Measurements from ENCODE around the gene SND1.

Gene SND1

GRCh38 chr7:127754457-127754856 is 102.5 kb downstream of the SND1 start:
- DNase-seq (ENCODE audit: low spot score in 2 of 2) (no peak), ATAC-seq (no peak)
- Mint-ChIP-seq H3K9me3 (no peaks in the 10 kb centered on the region), H3K4me3 (no peak overlapping the region), H3K27ac (no peak overlapping the region), H3K36me3 (peaks cover 6% of the 10 kb centered on the region), H3K4me1 (peaks cover 72% of the 10 kb centered on the region)

- DNase-seq (ENCODE audit: low spot score in 2 of 2), result no peak
- H3K27ac Mint-ChIP-seq, result no peak overlapping the region
- H3K9me3 Mint-ChIP-seq, result no peaks in the 10 kb centered on the region
- peaks cover 6% of the 10 kb centered on the region for H3K36me3 Mint-ChIP-seq
- peaks cover 81% of the 10 kb centered on the region for H3K4me1 Mint-ChIP-seq
- ATAC-seq, result no peak
- no peak overlapping the region for H3K4me3 Mint-ChIP-seq
Measured at GRCh38 chr7:127755521-127755920, 103.5 kb downstream of the SND1 start.

- Mint-ChIP-seq H3K4me3 (no peak overlapping the region), H3K27ac (no peak overlapping the region), H3K9me3 (no peaks in the 10 kb centered on the region), H3K36me3 (peaks cover 6% of the 10 kb centered on the region), H3K4me1 (peaks cover 81% of the 10 kb centered on the region)
- DNase-seq (ENCODE audit: low spot score in 2 of 2) (no peak), ATAC-seq (no peak)
Measured at GRCh38 chr7:127755965-127756364, 104.0 kb downstream of the SND1 start.

DNA sequence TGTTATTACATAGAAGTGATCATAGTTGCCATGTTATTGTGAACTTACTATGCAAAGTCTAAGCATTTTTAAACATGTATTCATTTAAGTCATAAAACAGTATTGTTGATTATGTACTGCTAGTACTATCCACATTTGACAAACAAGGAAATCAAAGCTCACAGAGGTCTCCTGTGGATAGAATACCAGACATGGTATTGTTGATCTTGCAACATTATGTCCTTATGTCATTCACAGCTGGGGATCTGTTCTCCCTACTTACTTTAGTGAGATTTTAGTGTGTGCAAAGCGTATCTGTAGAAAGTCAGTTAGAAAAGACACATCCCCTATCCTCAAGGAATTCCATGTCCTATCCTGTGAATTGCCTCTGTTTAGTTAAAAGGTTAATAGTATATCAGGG is 106.1 kb downstream of the SND1 start:
- Mint-ChIP-seq H3K9me3 (no peaks in the 10 kb centered on the region), H3K4me1 (peaks cover 81% of the 10 kb centered on the region), H3K27ac (no peak overlapping the region), H3K36me3 (no peaks in the 10 kb centered on the region), H3K4me3 (no peak overlapping the region)
- no peak for DNase-seq (ENCODE audit: low spot score in 2 of 2)
- ATAC-seq, result no peak

DNA sequence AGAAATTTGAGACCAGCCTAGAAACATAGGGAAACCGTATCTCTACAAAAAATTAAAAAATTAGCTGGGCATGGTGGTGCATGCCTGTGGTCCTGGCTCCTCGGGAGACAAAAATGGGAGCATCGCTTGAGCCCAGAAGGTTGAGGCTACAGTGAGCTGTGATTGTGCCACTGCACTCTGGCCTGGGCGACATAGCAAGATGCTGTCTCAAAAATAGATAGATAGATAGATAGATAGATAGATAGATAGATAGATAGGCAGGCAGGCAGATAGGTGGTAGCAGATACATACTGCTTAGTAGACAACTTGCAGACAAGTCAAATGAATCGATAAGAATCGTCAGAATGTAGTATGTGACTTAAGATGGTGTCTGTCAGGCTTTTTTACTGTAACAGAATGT is 106.9 kb downstream of the SND1 start:
- no peaks in the 10 kb centered on the region for H3K9me3 Mint-ChIP-seq
- H3K4me3 Mint-ChIP-seq, result no peak overlapping the region
- peaks cover 73% of the 10 kb centered on the region for H3K4me1 Mint-ChIP-seq
- DNase-seq (ENCODE audit: low spot score in 2 of 2) (no peak), ATAC-seq (no peak)
- H3K36me3 Mint-ChIP-seq, result no peaks in the 10 kb centered on the region
- peak overlapping the region; percentile 18 for H3K27ac Mint-ChIP-seq

GRCh38 chr7:127759945-127760421 is 108.0 kb downstream of the SND1 start:
- Mint-ChIP-seq H3K36me3 (no peaks in the 10 kb centered on the region), H3K4me1 (peaks cover 73% of the 10 kb centered on the region), H3K9me3 (no peaks in the 10 kb centered on the region), H3K4me3 (no peak overlapping the region), H3K27ac (no peak overlapping the region)
- DNase-seq (ENCODE audit: low spot score in 2 of 2), result no peak
- ATAC-seq, result no peak

DNA sequence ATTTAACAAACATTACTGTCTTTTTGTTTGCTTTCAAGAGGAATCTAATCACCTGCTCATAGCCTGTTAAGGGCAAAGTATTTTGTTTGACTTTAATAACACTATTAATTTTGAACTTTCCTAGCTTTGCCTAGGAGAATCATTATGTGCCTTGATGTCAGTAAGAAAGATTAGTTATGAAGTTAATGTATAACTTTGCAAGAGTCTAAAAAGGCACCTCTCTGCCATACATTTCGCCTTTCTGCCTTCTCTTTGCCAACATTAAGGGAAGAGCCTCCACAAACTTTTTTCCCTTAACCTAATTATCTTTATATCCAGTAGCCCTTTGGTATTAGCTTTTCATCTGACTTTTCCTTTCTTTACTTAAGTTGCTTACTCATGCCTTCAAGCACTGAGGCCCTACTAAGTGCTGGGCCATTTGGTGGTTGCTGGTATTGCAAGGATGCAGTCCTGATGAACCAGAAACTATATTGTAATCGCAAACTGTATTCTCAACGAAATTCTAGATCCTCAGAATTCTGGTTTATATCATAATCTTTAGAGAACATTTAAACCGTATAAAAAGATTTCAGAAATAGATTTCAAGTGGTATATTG is 108.5 kb downstream of the SND1 start:
- Mint-ChIP-seq H3K36me3 (no peaks in the 10 kb centered on the region), H3K4me3 (no peak overlapping the region), H3K9me3 (no peaks in the 10 kb centered on the region), H3K27ac (no peak overlapping the region), H3K4me1 (peaks cover 73% of the 10 kb centered on the region)
- DNase-seq (ENCODE audit: low spot score in 2 of 2) (no peak), ATAC-seq (no peak)

DNA sequence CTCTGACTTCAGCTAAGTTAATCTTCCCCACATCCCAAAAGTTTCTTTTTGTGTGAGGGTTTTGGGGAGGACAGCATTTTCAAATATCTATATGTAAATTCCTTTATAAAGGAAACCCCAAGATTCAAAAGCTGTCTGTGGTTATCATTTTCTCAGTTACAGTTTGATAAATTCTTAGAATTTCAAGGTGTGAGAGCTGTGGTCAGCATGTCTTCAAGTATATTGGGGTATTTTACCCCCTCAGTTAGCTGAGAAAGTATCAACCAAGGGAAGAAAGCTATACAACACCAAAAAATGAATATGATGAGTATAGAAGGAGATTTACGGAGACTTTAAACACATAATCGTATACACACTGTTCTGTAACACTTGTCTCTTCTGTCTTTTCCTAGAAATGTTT is 109.2 kb downstream of the SND1 start:
- H3K36me3 Mint-ChIP-seq, result no peaks in the 10 kb centered on the region
- H3K27ac Mint-ChIP-seq, result no peak overlapping the region
- no peak for ATAC-seq
- H3K9me3 Mint-ChIP-seq, result no peaks in the 10 kb centered on the region
- DNase-seq (ENCODE audit: low spot score in 2 of 2), result no peak
- H3K4me3 Mint-ChIP-seq, result no peak overlapping the region
- peaks cover 72% of the 10 kb centered on the region for H3K4me1 Mint-ChIP-seq

DNA sequence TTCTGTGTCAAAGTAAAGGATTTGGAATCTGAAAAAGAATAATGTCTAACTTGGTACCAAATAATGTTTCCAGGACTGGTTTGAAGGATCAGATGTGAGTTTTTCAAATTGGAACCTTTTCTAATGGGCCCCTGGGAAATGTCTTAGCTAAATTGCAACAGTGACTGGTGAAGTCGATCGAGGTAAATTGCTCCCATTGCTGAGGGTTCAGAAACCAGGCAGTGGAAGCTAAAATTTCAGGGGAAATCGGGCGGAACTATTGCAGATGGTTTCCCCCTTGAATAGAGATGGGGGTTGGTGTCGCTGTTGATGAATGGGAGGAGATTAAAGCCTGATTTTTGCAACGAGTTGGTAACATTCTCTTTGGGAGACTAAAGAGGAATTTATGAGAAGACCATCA is 112.7 kb downstream of the SND1 start:
- peaks cover 2% of the 10 kb centered on the region for H3K9me3 Mint-ChIP-seq
- H3K4me1 Mint-ChIP-seq, result peaks cover 80% of the 10 kb centered on the region
- peaks cover 9% of the 10 kb centered on the region for H3K36me3 Mint-ChIP-seq
- no peak overlapping the region for H3K4me3 Mint-ChIP-seq
- DNase-seq (ENCODE audit: low spot score in 2 of 2) (no peak), ATAC-seq (no peak)
- H3K27ac Mint-ChIP-seq, result no peak overlapping the region

- no peak for ATAC-seq
- Mint-ChIP-seq H3K4me3 (no peak overlapping the region), H3K36me3 (peaks cover 9% of the 10 kb centered on the region), H3K4me1 (peaks cover 80% of the 10 kb centered on the region), H3K9me3 (peaks cover 2% of the 10 kb centered on the region), H3K27ac (no peak overlapping the region)
- no peak for DNase-seq (ENCODE audit: low spot score in 2 of 2)
Measured at GRCh38 chr7:127765150-127765549, 113.2 kb downstream of the SND1 start.

DNA sequence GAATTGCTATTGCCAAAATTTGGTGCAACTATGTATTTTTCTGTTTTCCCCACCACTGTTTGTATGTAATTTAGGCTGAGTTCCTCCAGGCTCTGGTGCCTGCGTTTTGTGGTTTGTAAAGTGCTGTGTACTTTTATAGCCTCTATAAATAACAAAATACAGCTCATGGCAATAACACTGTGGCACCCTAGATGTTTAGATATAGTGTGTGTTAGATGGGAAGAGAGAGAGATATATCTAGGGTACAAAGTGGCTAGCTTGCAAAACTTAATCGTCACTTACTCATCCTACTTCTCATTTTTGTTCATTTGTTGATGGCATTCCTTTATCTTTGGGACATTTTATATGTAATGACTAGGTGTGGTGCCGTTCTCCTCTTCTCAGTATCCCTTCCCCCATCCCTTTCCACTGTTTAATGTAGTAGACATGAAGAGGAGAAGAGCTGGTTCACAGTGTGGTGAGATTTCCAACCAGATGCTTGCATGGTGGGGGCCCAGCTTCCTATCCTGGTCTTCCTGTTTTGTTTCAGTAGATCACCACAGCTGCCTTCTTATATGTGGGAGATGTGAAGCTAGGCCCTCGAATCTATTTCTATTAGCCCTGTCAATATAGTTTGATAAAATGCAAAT is 115.0 kb downstream of the SND1 start:
- Mint-ChIP-seq H3K4me3 (no peak overlapping the region), H3K36me3 (peaks cover 9% of the 10 kb centered on the region), H3K9me3 (peaks cover 2% of the 10 kb centered on the region), H3K27ac (peak overlapping the region; percentile 63), H3K4me1 (peaks cover 71% of the 10 kb centered on the region)
- DNase-seq (ENCODE audit: low spot score in 2 of 2) (no peak), ATAC-seq (no peak)

DNA sequence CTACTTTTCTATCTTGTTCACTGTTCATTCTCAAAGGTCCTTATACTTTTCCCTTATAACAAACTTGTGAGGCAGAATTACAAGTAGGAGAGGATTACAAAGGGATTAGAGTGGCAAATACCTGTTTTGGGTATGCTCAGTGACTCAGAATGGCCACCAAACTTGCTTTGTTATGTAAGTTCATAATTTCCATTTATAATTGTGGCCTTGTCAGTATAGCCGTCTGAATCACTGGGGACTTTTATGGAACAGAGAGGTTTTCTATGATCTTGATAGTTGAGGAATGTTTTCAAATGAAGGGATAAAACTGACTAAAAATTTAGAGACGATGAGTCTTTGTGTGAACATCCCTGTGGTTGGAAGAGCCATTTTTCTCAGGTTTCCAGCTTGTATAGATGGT is 116.2 kb downstream of the SND1 start:
- peak overlapping the region; percentile 54 for H3K27ac Mint-ChIP-seq
- no peak overlapping the region for H3K4me3 Mint-ChIP-seq
- peaks cover 63% of the 10 kb centered on the region for H3K4me1 Mint-ChIP-seq
- ATAC-seq (no peak), DNase-seq (ENCODE audit: low spot score in 2 of 2) (no peak)
- peaks cover 13% of the 10 kb centered on the region for H3K36me3 Mint-ChIP-seq
- peaks cover 2% of the 10 kb centered on the region for H3K9me3 Mint-ChIP-seq

- Mint-ChIP-seq H3K27ac (peak overlapping the region; percentile 54), H3K4me1 (peaks cover 63% of the 10 kb centered on the region), H3K36me3 (peaks cover 15% of the 10 kb centered on the region), H3K4me3 (no peak overlapping the region), H3K9me3 (peaks cover 2% of the 10 kb centered on the region)
- DNase-seq (ENCODE audit: low spot score in 2 of 2) (no peak), ATAC-seq (no peak)
Measured at GRCh38 chr7:127769137-127769536, 117.1 kb downstream of the SND1 start.

- Mint-ChIP-seq H3K9me3 (peaks cover 2% of the 10 kb centered on the region), H3K36me3 (peaks cover 22% of the 10 kb centered on the region), H3K4me3 (no peak overlapping the region), H3K4me1 (peaks cover 58% of the 10 kb centered on the region), H3K27ac (no peak overlapping the region)
- DNase-seq (ENCODE audit: low spot score in 2 of 2) (no peak), ATAC-seq (no peak)
Measured at GRCh38 chr7:127769696-127770400, 117.9 kb downstream of the SND1 start.

GRCh38 chr7:127770885-127771284 is 118.9 kb downstream of the SND1 start:
- DNase-seq (ENCODE audit: low spot score in 2 of 2) (no peak), ATAC-seq (no peak)
- Mint-ChIP-seq H3K4me1 (peaks cover 50% of the 10 kb centered on the region), H3K36me3 (peaks cover 23% of the 10 kb centered on the region), H3K4me3 (no peak overlapping the region), H3K9me3 (peaks cover 2% of the 10 kb centered on the region), H3K27ac (no peak overlapping the region)

DNA sequence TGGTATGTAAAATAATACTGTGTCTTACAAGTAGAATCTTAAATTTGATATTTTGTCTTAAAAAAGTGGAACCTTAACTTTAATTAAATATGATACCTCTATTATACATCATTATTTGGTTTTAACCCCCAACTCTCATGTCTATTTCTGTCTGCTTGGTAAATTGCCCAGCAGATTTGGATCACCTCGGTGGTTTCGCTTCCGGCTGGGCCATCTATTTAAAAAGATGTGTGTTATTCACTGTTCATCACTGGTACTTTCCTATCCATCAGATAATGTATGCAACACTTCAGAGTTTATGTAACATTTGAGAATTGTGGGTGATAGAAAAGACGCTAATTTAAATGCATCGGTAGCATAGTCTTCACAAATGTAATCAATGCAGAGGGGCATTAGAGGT is 119.7 kb downstream of the SND1 start:
- Mint-ChIP-seq H3K4me1 (peaks cover 48% of the 10 kb centered on the region), H3K36me3 (peaks cover 21% of the 10 kb centered on the region), H3K9me3 (peaks cover 1% of the 10 kb centered on the region), H3K4me3 (no peak overlapping the region), H3K27ac (no peak overlapping the region)
- ATAC-seq (no peak), DNase-seq (ENCODE audit: low spot score in 2 of 2) (no peak)
